Superior temporal gyrus (tissue), 1 donor: ENCODE data around the gene CHD5.
A peak's percentile ranks its signal among the peaks of the same experiment; 100 is the strongest.
"Not testable (repeated sequence)": the region's sequence is repeated elsewhere in the genome, so short reads cannot be mapped to it uniquely, and the experiment has no call there.

Experiments
- DNase-seq: peaks from one replicate; pipeline ENCODE4 v3.0.0-alpha.2; 2016; ENCODE audit errors: extremely low spot score

The CHD5 gene

GRCh38 chr1:6065093-6065858, 114.8 kb downstream of the CHD5 start:
- DNase-seq = no peak

GRCh38 chr1:6063532-6064053, 116.5 kb downstream of the CHD5 start:
- DNase-seq = not testable (repeated sequence)

- DNase-seq = no peak
Observed at GRCh38 chr1:6062670-6063069, 117.5 kb downstream of the CHD5 start.

GRCh38 chr1:6059866-6060265, 120.3 kb downstream of the CHD5 start:
- no peak for DNase-seq

- no peak for DNase-seq
Observed at GRCh38 chr1:6057170-6057845, 122.8 kb downstream of the CHD5 start.

- DNase-seq = no peak
Observed at GRCh38 chr1:6056572-6056948, 123.6 kb downstream of the CHD5 start.

GRCh38 chr1:6054596-6054995, 125.5 kb downstream of the CHD5 start:
- DNase-seq = no peak

- no peak for DNase-seq
Observed at GRCh38 chr1:6053206-6053546, 126.9 kb downstream of the CHD5 start.

- DNase-seq = peak; percentile 73
Observed at GRCh38 chr1:6052543-6053205, 127.4 kb downstream of the CHD5 start.
